Measurements from ENCODE around the gene YBX2. TPM values are rescaled to one million over a fixed set of nuclear protein-coding genes. Genes with fewer than 3 reads are reported as not detected.

The YBX2 gene
- total and polyA plus RNA-seq, 2 donors (not counting 3 experiments of a cell fraction or from before 2014, with no cell fraction given) = 0.15 to 0.31 TPM

DNA sequence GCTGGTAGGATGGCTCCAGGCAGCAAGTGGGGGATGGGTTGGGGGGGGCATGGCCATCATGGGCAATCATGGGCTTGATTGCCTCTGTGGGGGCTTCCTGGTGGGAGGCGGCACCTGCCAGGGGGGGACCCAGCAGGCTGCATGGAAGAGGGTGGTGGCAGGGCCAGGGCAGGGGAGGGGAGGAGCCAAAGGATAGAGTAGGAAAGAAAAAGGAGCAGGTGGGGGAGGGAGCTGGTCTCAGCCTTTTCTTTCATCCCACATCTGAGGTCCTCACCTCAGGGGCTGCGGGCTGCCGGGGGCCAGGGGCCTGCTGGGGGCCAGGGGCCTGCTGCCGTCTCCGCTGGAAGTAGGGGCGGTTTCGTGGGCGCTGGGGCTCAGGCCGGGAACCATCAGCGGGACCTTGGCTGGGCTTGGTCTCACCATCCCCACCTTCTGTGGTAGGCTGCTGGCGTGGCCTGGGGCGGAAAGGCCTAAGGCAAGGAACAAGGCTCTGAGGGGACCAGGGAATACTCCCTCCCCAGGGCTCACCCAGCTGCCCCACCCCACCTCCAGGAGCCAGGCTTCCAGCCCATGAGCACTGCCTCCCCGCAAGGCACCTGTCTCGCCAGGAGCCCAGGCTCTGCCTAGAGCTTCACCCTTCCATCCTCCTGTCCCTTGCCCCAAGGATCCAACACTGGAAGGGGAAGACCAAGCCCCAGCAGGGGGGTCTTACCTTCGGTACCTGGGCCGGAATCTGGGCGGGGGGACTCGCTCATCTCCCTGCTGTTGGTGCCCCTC is 5.0 kb downstream of the YBX2 start:
- Histone ChIP-seq H3K27me3 (ENCODE audit: control insufficient read depth in 2 of 2, insufficient read depth in 2 of 2, low read length in 2 of 2) (peaks cover 20 to 40% of the 10 kb centered on the region in 2 experiments), H3K4me3 (replicated peaks in 1 of 3; ENCODE audit: insufficient read depth in 1 of 3, low read depth in 1 of 3, low read length in 3 of 3) (no peak overlapping the region), H2AFZ (ENCODE audit: low read depth, low read length) (no peak overlapping the region), H3K27ac (ENCODE audit: insufficient read depth, low read depth, low read length) (no peak overlapping the region), H3K36me3 (ENCODE audit: control insufficient read depth in 2 of 2, extremely low read depth in 1 of 2, insufficient read depth in 2 of 2, low read length in 2 of 2) (no peaks in the 10 kb centered on the region), H3K9me1 (replicated peaks; ENCODE audit: control insufficient read depth, extremely low read depth, insufficient read depth, low read length) (no peaks in the 10 kb centered on the region), H3K4me1 (ENCODE audit: control insufficient read depth, extremely low read depth, insufficient read depth, low read length) (no peaks in the 10 kb centered on the region), H3K9me3 (replicated peaks; ENCODE audit: control insufficient read depth, insufficient read depth, low read length) (no peaks in the 10 kb centered on the region), H3K79me2 (ENCODE audit: control insufficient read depth, insufficient read depth, low read length) (no peaks in the 10 kb centered on the region), H3K9ac (replicated peaks; ENCODE audit: extremely low read depth, insufficient read depth, low read length) (no peak overlapping the region), H3K4me2 (ENCODE audit: insufficient read depth, low read length) (no peak overlapping the region), H4K20me1 (replicated peaks; ENCODE audit: control insufficient read depth, extremely low read depth, insufficient read depth, low read length) (no peaks in the 10 kb centered on the region)
- DNase-seq (ENCODE audit: low read depth, low spot score) = no peak
- TF ChIP-seq FOS (IDR thresholded peaks at IDR 0.05; ENCODE audit: borderline replicate concordance, insufficient read depth, low read length) (no peak), JUN (IDR thresholded peaks at IDR 0.05; ENCODE audit: borderline replicate concordance, insufficient read depth, insufficient read length, low read depth) (no peak)
- TF ChIP-seq, protein P1, sequence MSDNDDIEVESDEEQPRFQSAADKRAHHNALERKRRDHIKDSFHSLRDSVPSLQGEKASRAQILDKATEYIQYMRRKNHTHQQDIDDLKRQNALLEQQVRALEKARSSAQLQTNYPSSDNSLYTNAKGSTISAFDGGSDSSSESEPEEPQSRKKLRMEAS (IDR thresholded peaks at IDR 0.05; ENCODE audit: insufficient read depth, insufficient read length) = no peak
- dilution Hi-C loops (cut with MboI; ENCODE audit: extremely low pct_ligation_motif_present, low sequenced_read_pairs) = no loop called here
- no TSS peak for BruUV-seq (replicated peaks)
- no peak for FAIRE-seq
- CTCF ChIA-PET = interaction anchor here (0.8 to 10.2 kb wide), 2 partner anchors 8 to 9 kb away, joined by 3 to 170 read pairs; no protein-coding TSS in a partner anchor
- POLR2A ChIA-PET = no interaction called here
- intact Hi-C loops (cut with micrococcal nuclease) = no loop called here

DNA sequence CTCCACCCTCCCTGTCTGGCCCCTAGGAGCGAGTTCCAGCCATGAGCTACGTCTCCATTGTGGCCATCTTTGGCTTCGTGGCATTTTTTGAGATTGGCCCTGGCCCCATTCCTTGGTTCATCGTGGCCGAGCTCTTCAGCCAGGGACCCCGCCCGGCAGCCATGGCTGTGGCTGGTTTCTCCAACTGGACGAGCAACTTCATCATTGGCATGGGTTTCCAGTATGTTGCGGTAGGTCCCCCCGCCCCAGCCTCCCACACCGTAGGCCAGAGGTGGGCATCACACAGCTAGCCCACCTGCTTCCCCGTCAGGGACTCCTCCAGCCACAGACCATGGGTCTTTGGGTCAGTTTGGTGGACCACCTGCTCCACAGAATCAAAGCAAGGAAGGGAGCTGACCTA is 8.8 kb downstream of the YBX2 start:
- Histone ChIP-seq H3K4me2 (ENCODE audit: insufficient read depth, low read length) (no peak overlapping the region), H3K36me3 (ENCODE audit: control insufficient read depth in 2 of 2, extremely low read depth in 1 of 2, insufficient read depth in 2 of 2, low read length in 2 of 2) (no peaks in the 10 kb centered on the region), H3K79me2 (ENCODE audit: control insufficient read depth, insufficient read depth, low read length) (no peaks in the 10 kb centered on the region), H4K20me1 (replicated peaks; ENCODE audit: control insufficient read depth, extremely low read depth, insufficient read depth, low read length) (no peaks in the 10 kb centered on the region), H3K27ac (ENCODE audit: insufficient read depth, low read depth, low read length) (no peak overlapping the region), H3K9me1 (replicated peaks; ENCODE audit: control insufficient read depth, extremely low read depth, insufficient read depth, low read length) (no peaks in the 10 kb centered on the region), H3K9me3 (replicated peaks; ENCODE audit: control insufficient read depth, insufficient read depth, low read length) (no peaks in the 10 kb centered on the region), H2AFZ (ENCODE audit: low read depth, low read length) (no peak overlapping the region), H3K27me3 (ENCODE audit: control insufficient read depth in 2 of 2, insufficient read depth in 2 of 2, low read length in 2 of 2) (peaks cover 8 to 20% of the 10 kb centered on the region in 2 experiments), H3K4me1 (ENCODE audit: control insufficient read depth, extremely low read depth, insufficient read depth, low read length) (peaks cover 9% of the 10 kb centered on the region), H3K4me3 (replicated peaks in 1 of 3; ENCODE audit: insufficient read depth in 1 of 3, low read depth in 1 of 3, low read length in 3 of 3) (no peak overlapping the region), H3K9ac (replicated peaks; ENCODE audit: extremely low read depth, insufficient read depth, low read length) (no peak overlapping the region)
- dilution Hi-C loops (cut with MboI; ENCODE audit: extremely low pct_ligation_motif_present, low sequenced_read_pairs) = no loop called here
- intact Hi-C loops (cut with micrococcal nuclease) = no loop called here
- no TSS peak for BruUV-seq (replicated peaks)
- no peak for FAIRE-seq
- no peak for TF ChIP-seq MYC (IDR thresholded peaks at IDR 0.05; ENCODE audit: low read depth, low read length)
- no peak for TF ChIP-seq JUN (IDR thresholded peaks at IDR 0.05; ENCODE audit: borderline replicate concordance, insufficient read depth, insufficient read length, low read depth)
- no peak for TF ChIP-seq POLR2AphosphoS5 (IDR thresholded peaks at IDR 0.05; ENCODE audit: insufficient read depth, low read depth, low read length)
- TF ChIP-seq FOS (IDR thresholded peaks at IDR 0.05; ENCODE audit: borderline replicate concordance, insufficient read depth, low read length) = no peak
- DNase-seq (ENCODE audit: low read depth, low spot score) = no peak
- CTCF ChIA-PET = interaction anchor here (1.2 to 10.2 kb wide), 3 partner anchors 11 to 65 kb away, joined by 4 to 170 read pairs (median 5); no protein-coding TSS in a partner anchor
- POLR2A ChIA-PET = no interaction called here

All from endothelial cell of umbilical vein (primary cell).